Stimulated activated CD8-positive, alpha-beta memory T cell treated with anti-CD3 and anti-CD28 coated beads, Interleukin-7, amount 100 ng/mL, for 24 hours (primary cell): ENCODE results near the gene MSH3.
"Not testable (repeated sequence)": the region's sequence is repeated elsewhere in the genome, so short reads cannot be mapped to it uniquely, and the experiment has no call there.

Experiments
- DNase-seq: peaks from one replicate; pipeline ENCODE4 v3.0.0-alpha.2; 2020; ENCODE audit warnings: low read depth

The MSH3 gene

DNA sequence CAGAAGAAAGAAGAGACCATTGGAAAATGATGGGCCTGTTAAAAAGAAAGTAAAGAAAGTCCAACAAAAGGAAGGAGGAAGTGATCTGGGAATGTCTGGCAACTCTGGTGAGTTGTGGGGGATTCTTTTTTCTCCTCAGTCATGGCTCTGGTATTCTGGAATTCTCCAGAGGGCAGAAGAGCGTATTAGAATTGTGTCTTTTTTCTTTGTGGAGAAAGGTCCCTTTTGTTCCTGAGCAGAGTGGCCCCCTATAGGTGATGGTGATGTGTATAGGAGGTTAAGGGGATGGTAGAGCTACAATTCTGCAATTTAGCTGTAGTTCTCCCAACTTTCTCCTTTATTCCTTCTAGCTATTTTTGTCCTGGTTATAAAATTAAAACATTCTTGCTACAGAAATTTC, 2.0 kb downstream of the MSH3 start:
- DNase-seq, result no peak

GRCh38 chr5:80659106-80659505, 4.7 kb downstream of the MSH3 start:
- DNase-seq, result no peak

- not testable (repeated sequence) for DNase-seq
These were observed 6.2 kb downstream of the MSH3 start for GRCh38 chr5:80660661-80661060.

DNA sequence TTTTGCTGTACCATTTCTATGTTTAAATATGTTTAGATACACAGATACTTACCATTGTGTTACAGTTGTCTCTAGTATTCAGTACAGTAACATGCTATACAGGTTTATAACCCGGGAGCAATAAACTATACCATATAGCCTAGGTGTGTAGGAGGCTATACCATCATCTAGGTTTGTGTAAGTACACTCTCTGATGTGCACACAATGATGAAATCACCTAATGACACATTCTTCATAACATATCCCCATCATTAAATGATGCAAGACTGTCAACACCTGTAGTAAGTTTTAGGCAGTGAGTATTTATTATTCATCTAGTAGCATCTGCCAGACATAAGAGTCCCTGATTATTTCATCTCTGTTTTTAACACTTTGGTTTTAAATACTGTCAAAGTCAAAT, 7.7 kb downstream of the MSH3 start:
- no peak for DNase-seq

- DNase-seq, result no peak
These were observed 10.6 kb downstream of the MSH3 start for GRCh38 chr5:80665057-80665456.

- no peak for DNase-seq
These were observed 12.9 kb downstream of the MSH3 start for GRCh38 chr5:80667384-80667783.

DNA sequence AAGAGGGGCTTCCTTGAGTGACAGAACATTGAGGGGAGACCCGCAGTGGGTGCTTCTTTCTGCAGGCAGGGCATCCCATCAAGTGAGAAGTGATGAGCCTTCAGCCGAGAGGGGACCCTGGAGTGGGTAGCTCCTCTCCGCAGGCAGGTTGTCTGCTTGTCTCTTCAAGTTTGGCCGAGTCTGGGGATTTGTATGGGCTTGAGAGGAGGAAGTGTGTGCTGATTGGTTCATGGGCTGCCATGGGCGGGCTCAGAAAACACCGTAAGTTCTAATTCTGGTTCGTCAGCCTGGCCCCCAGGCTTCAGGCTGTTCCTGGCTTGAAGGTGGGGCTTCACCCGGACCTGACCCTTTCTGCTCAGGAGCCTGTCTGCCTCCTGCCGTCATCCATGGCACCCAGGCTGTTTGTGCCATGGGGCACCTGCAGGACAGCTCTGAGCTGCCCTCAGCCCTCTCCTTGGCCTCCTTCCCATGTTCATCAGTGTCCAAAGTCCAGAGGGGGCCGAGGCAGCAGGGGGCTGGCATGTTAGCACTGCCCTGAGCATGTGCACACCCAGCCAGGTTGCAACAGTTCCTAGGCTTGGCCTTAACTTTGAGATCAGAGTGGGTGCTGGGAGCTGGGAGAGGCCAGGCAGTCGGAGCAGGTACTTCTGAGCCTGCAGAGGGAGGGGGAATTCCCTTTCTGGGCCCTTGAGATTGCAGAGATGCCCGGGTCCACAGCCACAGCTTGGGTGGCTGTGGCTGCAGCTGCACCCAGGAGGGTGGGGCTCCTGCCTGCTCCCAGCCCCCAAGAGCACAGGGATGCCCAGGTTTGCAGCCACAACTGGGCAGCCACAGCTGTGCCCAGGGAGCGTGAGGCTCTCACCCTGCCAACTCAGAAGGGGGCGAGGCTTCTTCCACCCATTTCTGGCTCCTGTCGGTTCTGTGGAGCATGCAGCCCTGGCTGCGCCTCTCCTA, 13.8 kb downstream of the MSH3 start:
- no peak for DNase-seq

GRCh38 chr5:80672140-80672736, 17.8 kb downstream of the MSH3 start:
- DNase-seq, result peak; percentile 35

DNA sequence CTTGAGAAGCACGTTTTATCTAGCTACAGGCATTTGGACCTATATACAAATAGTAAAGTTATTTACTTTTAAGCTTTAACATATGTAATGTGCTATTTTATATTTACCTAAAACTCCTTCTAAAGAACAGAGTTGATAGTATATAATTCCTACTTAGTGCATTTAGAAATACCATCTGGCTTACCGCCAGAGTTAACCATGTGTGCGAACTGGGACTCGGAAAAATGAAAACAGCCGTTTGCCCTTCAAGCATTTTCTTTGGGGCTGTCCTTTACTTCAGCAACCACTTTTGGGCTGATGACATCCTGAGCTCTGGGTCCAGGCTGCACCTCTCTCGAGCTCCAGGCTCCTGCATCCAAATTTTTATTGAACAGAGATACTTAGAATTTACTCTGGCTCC, 22.3 kb downstream of the MSH3 start:
- no peak for DNase-seq

GRCh38 chr5:80686757-80687156, 32.3 kb downstream of the MSH3 start:
- DNase-seq, result no peak

DNA sequence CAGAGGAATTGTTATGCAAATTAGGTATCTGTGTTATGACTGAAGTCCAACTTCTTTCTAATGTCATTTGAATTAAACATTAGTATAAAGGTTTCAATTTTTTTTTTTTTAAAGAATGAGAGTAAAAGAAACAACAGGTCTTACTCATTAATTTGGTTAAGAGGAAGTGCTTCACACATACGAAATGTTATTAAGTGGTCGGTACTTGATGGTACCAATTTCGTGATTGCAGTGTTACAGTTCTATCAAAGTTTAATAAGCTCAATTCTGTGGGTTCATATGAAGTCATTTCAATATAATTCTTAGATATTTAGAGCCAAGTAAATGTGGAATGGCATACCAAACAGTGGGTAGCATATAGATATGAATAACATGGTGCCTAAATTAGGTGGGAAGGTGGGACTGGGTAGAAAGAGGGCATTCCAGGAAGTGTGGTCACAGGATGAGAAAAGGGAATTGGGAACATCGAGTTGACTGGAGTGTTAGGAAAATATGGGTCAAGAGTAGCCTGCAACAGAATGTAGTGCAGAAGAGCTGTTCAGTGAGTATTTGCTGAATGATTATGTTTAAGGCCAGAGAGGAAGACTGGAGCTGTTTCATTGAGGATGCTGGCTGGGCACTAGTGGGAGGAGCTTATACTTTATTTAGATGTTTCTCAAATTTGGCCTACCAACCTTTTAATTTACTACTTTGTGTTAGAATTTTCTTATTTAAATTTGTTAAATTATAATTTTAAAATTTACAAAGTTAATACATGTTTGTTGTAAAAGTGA, 34.4 kb downstream of the MSH3 start:
- DNase-seq, result no peak

DNA sequence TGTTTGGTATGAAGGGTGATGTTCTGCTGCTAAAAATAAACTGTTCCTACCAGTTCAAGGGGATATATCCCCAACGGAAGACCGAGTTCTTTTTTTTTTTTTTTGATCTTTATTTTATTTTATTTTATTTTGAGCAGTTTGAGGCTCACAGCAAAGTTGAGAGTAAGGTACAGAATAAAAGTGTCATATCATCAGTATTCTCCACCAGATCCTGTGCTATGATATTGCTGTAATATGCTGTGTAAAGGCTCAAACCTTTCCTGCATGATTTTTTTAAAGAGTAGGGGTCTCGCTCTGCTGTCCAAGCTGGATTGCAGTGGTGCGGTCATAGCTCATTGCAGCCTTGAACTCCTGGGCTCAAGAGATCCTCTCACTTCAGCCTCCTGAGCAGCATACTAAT, 35.2 kb downstream of the MSH3 start:
- DNase-seq, result no peak

- no peak for DNase-seq
These were observed 41.2 kb downstream of the MSH3 start for GRCh38 chr5:80695666-80696065.

- no peak for DNase-seq
These were observed 42.0 kb downstream of the MSH3 start for GRCh38 chr5:80696450-80696849.

- DNase-seq, result no peak
These were observed 42.6 kb downstream of the MSH3 start for GRCh38 chr5:80697100-80697499.

GRCh38 chr5:80698369-80698768, 43.9 kb downstream of the MSH3 start:
- no peak for DNase-seq

DNA sequence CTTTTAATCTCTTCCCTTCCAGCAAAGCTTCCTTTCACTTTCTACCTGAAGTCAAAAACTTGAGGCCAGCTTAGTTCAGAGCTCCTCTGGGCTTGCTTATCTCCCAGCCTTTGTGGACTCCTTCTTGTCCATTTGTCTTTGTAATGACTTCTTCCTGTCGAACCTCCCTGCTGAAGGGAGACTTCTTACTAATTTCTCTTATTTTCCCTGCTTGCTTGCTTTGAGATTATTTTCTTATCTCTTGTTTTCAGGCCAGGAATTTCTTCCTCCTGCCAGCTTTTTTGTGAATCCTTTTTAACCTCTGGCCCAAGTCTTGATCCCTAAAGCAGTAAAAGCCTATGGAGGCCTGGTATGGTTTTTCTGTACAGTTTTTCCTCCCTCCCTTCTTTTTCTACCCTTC, 47.1 kb downstream of the MSH3 start:
- no peak for DNase-seq

DNA sequence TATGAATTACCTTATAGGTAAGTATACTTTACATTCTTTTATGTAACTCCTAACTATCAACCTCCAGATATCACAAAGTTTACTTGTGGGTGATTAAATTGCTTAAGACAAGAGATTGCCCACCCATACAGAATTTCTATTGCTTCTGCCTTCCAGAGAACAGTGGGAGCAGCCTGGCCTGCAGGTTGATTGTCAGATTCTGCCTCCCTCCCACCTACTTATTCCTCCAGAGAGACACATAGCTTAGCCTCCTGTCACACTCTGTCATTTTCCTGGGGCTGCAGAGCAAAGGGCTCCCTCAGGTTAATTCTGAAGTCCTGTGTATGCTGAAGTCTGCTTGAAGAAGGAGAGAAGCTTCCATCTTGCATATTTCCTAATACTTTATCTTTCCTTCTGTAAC, 48.8 kb downstream of the MSH3 start:
- no peak for DNase-seq

DNA sequence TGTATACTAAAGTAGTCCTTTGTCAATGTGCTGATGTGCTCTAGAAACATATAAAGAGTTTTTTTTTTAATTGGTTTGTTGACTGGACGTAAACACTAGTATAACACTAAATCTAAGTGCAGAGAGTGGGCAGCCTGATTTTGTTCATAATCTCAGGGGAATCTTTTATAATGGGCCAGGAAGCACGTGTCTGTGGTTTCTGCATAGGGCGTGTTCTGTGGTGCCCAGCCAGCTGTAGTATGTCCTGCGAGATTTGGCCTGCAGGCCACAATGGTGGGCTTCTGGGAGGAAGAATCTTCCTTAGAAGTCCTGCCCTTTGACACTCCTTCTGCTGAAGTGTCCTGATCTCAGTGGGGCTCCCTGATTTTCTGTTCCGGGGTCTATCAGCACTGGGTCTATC, 49.3 kb downstream of the MSH3 start:
- no peak for DNase-seq

DNA sequence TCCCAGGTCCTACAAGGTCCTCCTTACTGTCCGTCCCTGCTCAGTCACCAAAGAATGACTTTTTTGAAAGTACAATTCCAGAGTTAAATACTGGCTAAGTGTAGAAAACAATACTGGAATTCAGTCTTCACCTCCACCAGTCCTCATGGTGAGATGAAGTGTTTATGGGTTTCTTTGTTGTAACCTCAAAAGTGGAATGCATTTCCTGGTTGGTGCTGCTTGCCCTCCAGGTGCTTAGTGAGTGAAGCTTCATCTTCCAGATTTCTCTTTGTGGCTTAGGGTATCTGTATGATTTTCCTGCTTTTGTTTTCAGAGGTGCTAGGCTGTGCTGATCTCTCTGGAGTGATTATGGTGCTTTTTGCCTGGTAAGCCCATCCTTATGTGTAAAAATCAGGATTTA, 49.8 kb downstream of the MSH3 start:
- DNase-seq, result no peak

DNA sequence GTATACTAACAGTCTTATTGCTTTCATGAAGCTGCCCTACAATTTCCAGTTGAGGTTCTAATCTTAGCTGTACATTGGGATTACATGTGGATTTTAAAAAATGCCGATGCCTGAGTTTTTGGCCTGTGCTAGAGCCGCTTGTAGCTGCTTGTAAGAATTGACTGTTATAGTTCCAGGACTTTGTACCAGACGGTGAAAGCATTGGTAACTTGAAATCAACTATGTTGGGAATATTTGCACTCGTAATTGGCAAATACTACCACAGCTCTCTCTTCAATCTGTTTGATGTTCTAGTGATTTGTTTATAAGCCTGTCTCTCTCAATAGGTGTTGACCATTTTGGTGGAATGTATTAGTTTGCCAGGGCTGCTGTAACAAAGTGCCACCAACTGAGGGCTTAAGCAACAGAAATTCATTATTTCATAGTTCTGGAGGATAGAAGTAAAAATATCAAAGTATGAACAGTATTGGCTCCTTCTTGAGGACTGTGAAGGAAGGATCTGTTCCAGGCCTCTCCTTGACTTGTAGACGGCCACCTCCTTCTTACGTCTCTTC, 50.8 kb downstream of the MSH3 start:
- DNase-seq, result no peak

DNA sequence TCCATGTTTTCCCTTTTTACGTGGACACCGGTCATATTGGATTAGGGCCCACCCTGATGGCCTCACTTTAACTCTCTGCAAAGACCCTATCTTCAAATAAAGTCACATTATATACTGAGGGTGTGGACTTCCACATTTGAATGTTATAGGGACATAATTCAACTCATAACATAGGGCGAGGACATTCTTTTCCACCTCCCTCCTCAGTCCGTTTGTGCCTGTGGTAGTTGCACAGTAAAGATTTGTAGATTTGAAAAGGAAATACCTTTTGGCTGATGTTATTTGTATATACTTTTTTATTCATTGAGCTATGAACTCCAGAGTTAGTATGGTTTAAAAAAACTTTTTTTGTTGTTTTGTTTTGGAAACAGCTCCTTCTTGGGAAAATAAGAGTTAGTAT, 51.3 kb downstream of the MSH3 start:
- no peak for DNase-seq
